ENCODE measurements around the gene SNX9. TPM values are rescaled to one million over a fixed set of nuclear protein-coding genes. Genes with fewer than 3 reads are reported as not detected.

The SNX9 gene
- total RNA-seq, 1 experiment from 2014 or later = 33.1 TPM

- Mint-ChIP-seq H3K9me3 (ENCODE audit: unreplicated experiment) (no peaks in the 10 kb centered on the region), H3K4me1 (ENCODE audit: insufficient read depth, unreplicated experiment) (peaks cover 36% of the 10 kb centered on the region), H3K36me3 (ENCODE audit: insufficient read depth, unreplicated experiment) (no peaks in the 10 kb centered on the region), H3K27ac (ENCODE audit: low read depth, unreplicated experiment) (peak overlapping the region; percentile 75), H3K4me3 (ENCODE audit: unreplicated experiment) (no peak overlapping the region), H3K27me3 (ENCODE audit: insufficient read depth, unreplicated experiment) (no peaks in the 10 kb centered on the region)
- POLR2A ChIA-PET = interaction anchor here (7.6 kb wide), 1 partner anchor 68 kb away, joined by 79 read pairs; no protein-coding TSS in a partner anchor
- CTCF ChIA-PET = interaction anchor here (1.1 to 5.5 kb wide), 3 partner anchors 42 to 74 kb away, joined by 3 to 31 read pairs (median 13); no protein-coding TSS in a partner anchor
- TF ChIP-seq CTCF (IDR thresholded peaks at IDR 0.05; ENCODE audit: unreplicated experiment) = no peak
- no TSS peak for BruUV-seq (replicated peaks)
- no peak for DNase-seq (ENCODE audit: unreplicated experiment)
- intact Hi-C loops (cut with micrococcal nuclease) = no loop called here
Measured at GRCh38 chr6:157831018-157831369, 7.9 kb downstream of the SNX9 start.

DNA sequence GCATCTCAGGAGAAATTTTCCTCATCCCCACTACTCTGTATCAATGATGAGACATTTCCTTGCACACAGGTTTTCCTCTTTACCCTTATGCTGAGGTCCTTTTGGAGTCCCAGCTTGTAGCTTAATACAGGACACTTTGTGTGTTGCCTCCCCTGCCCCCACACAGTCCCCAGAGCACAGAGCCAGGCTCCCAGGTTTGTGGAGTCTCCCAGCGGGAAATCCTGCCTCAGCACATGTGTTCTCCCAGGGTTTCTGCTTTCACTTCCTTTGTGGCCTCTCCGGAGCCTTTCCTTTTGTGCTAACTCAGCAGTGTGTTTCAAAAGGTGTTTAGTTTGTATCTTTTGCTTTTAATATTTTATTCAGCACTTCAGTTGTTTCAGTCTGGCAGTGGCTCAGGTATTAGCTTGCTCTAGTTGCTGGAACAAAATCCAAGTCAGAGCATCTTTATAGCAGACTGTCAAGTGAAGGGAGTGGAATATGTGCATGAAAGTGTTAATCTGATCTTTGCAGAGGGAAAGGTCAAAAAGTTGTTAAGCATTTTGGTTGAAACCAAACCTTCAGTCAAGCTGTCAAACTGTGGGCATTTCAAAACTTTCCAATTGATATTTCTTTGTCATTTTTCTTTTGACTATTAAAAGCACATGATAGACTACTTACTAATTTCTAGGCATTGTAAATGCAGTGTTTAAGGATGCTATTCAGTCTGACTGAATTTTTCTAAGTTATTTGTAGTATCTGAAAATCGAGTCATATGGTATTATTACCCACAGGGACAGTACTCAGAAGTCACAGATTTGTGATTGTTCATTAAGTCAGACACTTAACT, 8.6 kb downstream of the SNX9 start:
- Mint-ChIP-seq H3K4me3 (ENCODE audit: unreplicated experiment) (peak overlapping the region; percentile 27), H3K27ac (ENCODE audit: low read depth, unreplicated experiment) (peak overlapping the region; percentile 75), H3K27me3 (ENCODE audit: insufficient read depth, unreplicated experiment) (no peaks in the 10 kb centered on the region), H3K4me1 (ENCODE audit: insufficient read depth, unreplicated experiment) (peaks cover 36% of the 10 kb centered on the region), H3K36me3 (ENCODE audit: insufficient read depth, unreplicated experiment) (no peaks in the 10 kb centered on the region), H3K9me3 (ENCODE audit: unreplicated experiment) (no peaks in the 10 kb centered on the region)
- no TSS peak for BruUV-seq (replicated peaks)
- POLR2A ChIA-PET = interaction anchor here (1.0 to 7.6 kb wide), 8 partner anchors 7 to 509 kb away, joined by 3 to 79 read pairs (median 5); partner anchors contain the start of gene TMEM242
- TF ChIP-seq CTCF (IDR thresholded peaks at IDR 0.05; ENCODE audit: unreplicated experiment) = no peak
- intact Hi-C loops (cut with micrococcal nuclease) = no loop called here
- CTCF ChIA-PET = interaction anchor here (0.6 to 5.5 kb wide), 4 partner anchors 42 to 116 kb away, joined by 3 to 31 read pairs (median 8); no protein-coding TSS in a partner anchor
- peak; percentile 51 for DNase-seq (ENCODE audit: unreplicated experiment)

DNA sequence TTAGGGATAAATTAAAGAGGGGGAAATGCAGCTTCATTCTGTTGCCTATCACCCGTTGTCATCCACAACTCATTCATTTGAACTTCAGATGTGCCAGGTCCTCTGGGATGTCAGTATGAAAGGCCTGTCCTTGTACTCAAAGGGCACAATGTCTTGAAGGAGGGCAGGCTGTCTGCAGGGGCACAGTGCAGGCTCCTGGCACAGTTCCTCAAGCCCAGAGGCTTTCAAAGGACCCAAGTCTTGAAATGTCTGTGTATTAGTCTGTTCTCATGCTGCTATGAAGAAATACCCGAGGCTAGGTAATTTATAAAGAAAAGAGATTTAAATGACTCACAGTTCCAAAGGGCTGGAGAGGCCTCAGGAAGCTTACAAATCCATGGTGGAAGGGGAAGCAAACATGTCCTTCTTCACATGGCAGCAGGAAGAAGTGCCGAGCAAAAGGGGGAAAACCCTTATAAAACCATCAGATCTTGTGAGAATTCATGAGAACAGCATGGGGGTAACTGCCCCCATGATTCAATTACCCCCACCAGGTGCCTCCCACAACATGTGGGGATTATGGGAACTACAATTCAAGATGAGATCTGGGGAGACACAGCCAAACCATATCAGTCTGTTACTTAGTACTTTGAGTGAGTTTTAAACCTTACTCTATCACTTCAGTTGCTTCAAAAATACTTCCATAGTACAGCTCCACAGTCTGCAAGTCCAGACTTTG, 9.4 kb downstream of the SNX9 start:
- H3K9me3 Mint-ChIP-seq (ENCODE audit: unreplicated experiment) = no peaks in the 10 kb centered on the region
- H3K27me3 Mint-ChIP-seq (ENCODE audit: insufficient read depth, unreplicated experiment) = no peaks in the 10 kb centered on the region
- CTCF ChIA-PET = interaction anchor here (0.6 to 5.5 kb wide), 5 partner anchors 41 to 117 kb away, joined by 3 to 31 read pairs (median 6); no protein-coding TSS in a partner anchor
- H3K36me3 Mint-ChIP-seq (ENCODE audit: insufficient read depth, unreplicated experiment) = no peaks in the 10 kb centered on the region
- intact Hi-C loops (cut with micrococcal nuclease) = no loop called here
- H3K27ac Mint-ChIP-seq (ENCODE audit: low read depth, unreplicated experiment) = peak overlapping the region; percentile 75
- TF ChIP-seq CTCF (IDR thresholded peaks at IDR 0.05; ENCODE audit: unreplicated experiment) = no peak
- POLR2A ChIA-PET = interaction anchor here (1.0 to 7.6 kb wide), 10 partner anchors 8 to 510 kb away, joined by 3 to 79 read pairs (median 6); partner anchors contain the start of gene TMEM242
- H3K4me1 Mint-ChIP-seq (ENCODE audit: insufficient read depth, unreplicated experiment) = peaks cover 36% of the 10 kb centered on the region
- peak overlapping the region; percentile 11 for H3K4me3 Mint-ChIP-seq (ENCODE audit: unreplicated experiment)
- BruUV-seq (replicated peaks) = no TSS peak
- DNase-seq (ENCODE audit: unreplicated experiment) = peak; percentile 49

DNA sequence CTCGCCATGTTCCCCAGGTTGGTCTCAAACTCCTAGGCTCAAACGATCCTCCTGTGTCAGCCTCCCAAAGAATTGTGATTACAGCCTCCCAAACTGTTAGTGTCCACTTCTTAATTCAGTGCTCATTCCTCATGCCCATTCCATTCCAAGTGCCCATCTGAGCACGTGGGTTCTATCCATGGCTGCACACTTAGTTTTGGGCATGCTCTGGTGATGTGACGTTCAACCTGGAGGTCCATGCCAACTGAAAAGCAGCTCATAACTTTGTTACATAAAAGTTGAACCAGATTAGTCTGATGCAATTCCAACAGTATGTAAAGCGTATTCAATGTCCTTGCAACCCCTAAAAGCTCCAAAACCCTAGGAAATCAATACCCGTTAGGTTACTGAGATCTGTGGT, 11.5 kb downstream of the SNX9 start:
- Mint-ChIP-seq H3K27me3 (ENCODE audit: insufficient read depth, unreplicated experiment) (no peaks in the 10 kb centered on the region), H3K4me3 (ENCODE audit: unreplicated experiment) (no peak overlapping the region), H3K27ac (ENCODE audit: low read depth, unreplicated experiment) (peak overlapping the region; percentile 66), H3K4me1 (ENCODE audit: insufficient read depth, unreplicated experiment) (peaks cover 48% of the 10 kb centered on the region), H3K9me3 (ENCODE audit: unreplicated experiment) (no peaks in the 10 kb centered on the region), H3K36me3 (ENCODE audit: insufficient read depth, unreplicated experiment) (no peaks in the 10 kb centered on the region)
- ChIA-PET CTCF (interaction anchor here (0.6 to 1.9 kb wide), 5 partner anchors 23 to 167 kb away, joined by 3 to 6 read pairs (median 3); no protein-coding TSS in a partner anchor), POLR2A (interaction anchor here (1.4 to 7.6 kb wide), 6 partner anchors 8 to 71 kb away, joined by 3 to 79 read pairs (median 6); no protein-coding TSS in a partner anchor)
- no TSS peak for BruUV-seq (replicated peaks)
- intact Hi-C loops (cut with micrococcal nuclease) = no loop called here
- TF ChIP-seq CTCF (IDR thresholded peaks at IDR 0.05; ENCODE audit: unreplicated experiment) = no peak
- DNase-seq (ENCODE audit: unreplicated experiment) = no peak

Measured in MCF 10A (cell line).